ENCODE data around the gene PAX3. TPM values are rescaled to one million over a fixed set of nuclear protein-coding genes. Genes with fewer than 3 reads are reported as not detected.

Gene PAX3
- total RNA-seq, 1 donor: not detected

DNA sequence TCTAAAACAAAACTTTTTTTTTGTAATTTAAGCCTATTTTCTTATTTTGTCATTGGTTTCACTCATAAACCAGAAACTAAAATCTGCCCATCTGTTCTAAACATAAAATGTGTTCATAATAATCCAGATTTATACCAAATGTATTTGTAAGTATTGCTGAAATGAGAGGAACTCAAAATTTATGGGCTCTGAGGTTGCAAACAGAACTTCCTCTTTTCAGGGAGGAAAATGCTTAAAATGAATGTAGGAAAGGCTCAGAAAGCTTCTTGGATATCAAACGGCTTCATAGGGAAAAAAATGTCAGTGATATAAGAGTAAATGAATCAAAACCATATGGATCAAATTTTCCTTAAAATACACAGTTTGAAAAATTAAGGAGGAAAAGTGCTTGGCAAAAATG lies 83.9 kb downstream of the PAX3 start:
- DNase-seq (ENCODE audit: insufficient read length, low spot score, missing footprints): no peak
- peaks cover 1% of the 10 kb centered on the region for H3K9me3 ChIP-seq (ENCODE audit: low read depth, low read length)
- H3K36me3 ChIP-seq (ENCODE audit: insufficient read depth, low read length): no peaks in the 10 kb centered on the region
- no peak overlapping the region for H3K4me3 ChIP-seq (ENCODE audit: insufficient read depth, low read length)
- no peak for TF ChIP-seq CTCF (IDR thresholded peaks at IDR 0.05; ENCODE audit: extremely low read depth, low read depth, low read length)
- no peaks in the 10 kb centered on the region for H3K27me3 ChIP-seq (ENCODE audit: insufficient read depth, low read length)
- no peak overlapping the region for H3K27ac ChIP-seq (ENCODE audit: low read depth, low read length)
- no peak overlapping the region for H3K4me2 ChIP-seq (ENCODE audit: insufficient read depth, low read length)
- no peaks in the 10 kb centered on the region for H4K20me1 ChIP-seq (ENCODE audit: insufficient read depth, low read length)
- no peaks in the 10 kb centered on the region for H3K79me2 ChIP-seq (ENCODE audit: insufficient read depth, low read length)
- no peak overlapping the region for H2AFZ ChIP-seq (ENCODE audit: low read length)
- H3K4me1 ChIP-seq (ENCODE audit: insufficient read depth, low read length): no peaks in the 10 kb centered on the region

GRCh38 chr2:222213049-222213448 lies 85.7 kb downstream of the PAX3 start:
- Histone ChIP-seq H3K36me3 (ENCODE audit: insufficient read depth, low read length) (no peaks in the 10 kb centered on the region), H3K4me3 (ENCODE audit: insufficient read depth, low read length) (no peak overlapping the region), H3K79me2 (ENCODE audit: insufficient read depth, low read length) (no peaks in the 10 kb centered on the region), H3K27me3 (ENCODE audit: insufficient read depth, low read length) (no peaks in the 10 kb centered on the region), H3K27ac (ENCODE audit: low read depth, low read length) (no peak overlapping the region), H3K4me2 (ENCODE audit: insufficient read depth, low read length) (no peak overlapping the region), H4K20me1 (ENCODE audit: insufficient read depth, low read length) (no peaks in the 10 kb centered on the region), H2AFZ (ENCODE audit: low read length) (no peak overlapping the region), H3K9me3 (ENCODE audit: low read depth, low read length) (peaks cover 1% of the 10 kb centered on the region), H3K4me1 (ENCODE audit: insufficient read depth, low read length) (no peaks in the 10 kb centered on the region)
- DNase-seq (ENCODE audit: insufficient read length, low spot score, missing footprints): no peak
- no peak for TF ChIP-seq CTCF (IDR thresholded peaks at IDR 0.05; ENCODE audit: extremely low read depth, low read depth, low read length)

- H3K4me1 ChIP-seq (ENCODE audit: insufficient read depth, low read length): no peaks in the 10 kb centered on the region
- H3K27me3 ChIP-seq (ENCODE audit: insufficient read depth, low read length): no peaks in the 10 kb centered on the region
- no peak for DNase-seq (ENCODE audit: insufficient read length, low spot score, missing footprints)
- H3K4me2 ChIP-seq (ENCODE audit: insufficient read depth, low read length): no peak overlapping the region
- no peak overlapping the region for H3K27ac ChIP-seq (ENCODE audit: low read depth, low read length)
- no peak overlapping the region for H2AFZ ChIP-seq (ENCODE audit: low read length)
- H3K4me3 ChIP-seq (ENCODE audit: insufficient read depth, low read length): no peak overlapping the region
- peaks cover 1% of the 10 kb centered on the region for H3K9me3 ChIP-seq (ENCODE audit: low read depth, low read length)
- no peaks in the 10 kb centered on the region for H3K79me2 ChIP-seq (ENCODE audit: insufficient read depth, low read length)
- no peaks in the 10 kb centered on the region for H4K20me1 ChIP-seq (ENCODE audit: insufficient read depth, low read length)
- no peaks in the 10 kb centered on the region for H3K36me3 ChIP-seq (ENCODE audit: insufficient read depth, low read length)
- TF ChIP-seq CTCF (IDR thresholded peaks at IDR 0.05; ENCODE audit: extremely low read depth, low read depth, low read length): no peak
Observed at GRCh38 chr2:222212571-222212970, 86.2 kb downstream of the PAX3 start.

- H3K79me2 ChIP-seq (ENCODE audit: insufficient read depth, low read length): no peaks in the 10 kb centered on the region
- H4K20me1 ChIP-seq (ENCODE audit: insufficient read depth, low read length): no peaks in the 10 kb centered on the region
- no peak overlapping the region for H3K4me3 ChIP-seq (ENCODE audit: insufficient read depth, low read length)
- H3K9me3 ChIP-seq (ENCODE audit: low read depth, low read length): no peaks in the 10 kb centered on the region
- no peaks in the 10 kb centered on the region for H3K4me1 ChIP-seq (ENCODE audit: insufficient read depth, low read length)
- H3K4me2 ChIP-seq (ENCODE audit: insufficient read depth, low read length): no peak overlapping the region
- no peaks in the 10 kb centered on the region for H3K27me3 ChIP-seq (ENCODE audit: insufficient read depth, low read length)
- no peak overlapping the region for H2AFZ ChIP-seq (ENCODE audit: low read length)
- TF ChIP-seq CTCF (IDR thresholded peaks at IDR 0.05; ENCODE audit: extremely low read depth, low read depth, low read length): no peak
- no peak for DNase-seq (ENCODE audit: insufficient read length, low spot score, missing footprints)
- H3K36me3 ChIP-seq (ENCODE audit: insufficient read depth, low read length): no peaks in the 10 kb centered on the region
- no peak overlapping the region for H3K27ac ChIP-seq (ENCODE audit: low read depth, low read length)
Observed at GRCh38 chr2:222208010-222208690, 90.6 kb downstream of the PAX3 start.

Measured in osteoblast (primary cell).